ENCODE results near the gene RASGRF1.

- TF ChIP-seq YY1 (IDR thresholded peaks at IDR 0.05; ENCODE audit: insufficient read depth, insufficient read length) = no peak
- TF ChIP-seq SUZ12 (IDR thresholded peaks at IDR 0.05; ENCODE audit: extremely low read depth, insufficient read depth, insufficient read length) = no peak
Observed at GRCh38 chr15:79051941-79052731, 38.4 kb downstream of the RASGRF1 start.

All from NT2/D1 (cell line).